Hepatocyte (in vitro differentiated cells): ENCODE results near the gene ANKRD13B. TPM values are rescaled to one million over a fixed set of nuclear protein-coding genes. Genes with fewer than 3 reads are reported as not detected.

ENCODE experiments used
- DNase-seq: peaks from one replicate; pipeline ENCODE4 v3.0.0-alpha.2; 2016; ENCODE audit warnings: low spot score
- H2AFZ ChIP-seq: fragments of 200-600 bp; sonication (generic); 2 replicates; pipeline ENCODE4 v1.6.0; 2016; ENCODE audit warnings: antibody characterized with exemption, mild to moderate bottlenecking
- H3K27ac ChIP-seq: fragments of 200-600 bp; sonication (generic); 2 replicates; pipeline ENCODE4 v1.5.1; 2016; ENCODE audit warnings: mild to moderate bottlenecking
- H3K27me3 ChIP-seq: fragments of 200-600 bp; sonication (generic); 2 replicates; pipeline ENCODE4 v1.6.1; 2016
- H3K36me3 ChIP-seq: fragments of 200-600 bp; sonication (generic); replicated peaks from 2 replicates; pipeline ENCODE4 v1.5.1; 2016; ENCODE audit warnings: low read depth; ENCODE audit not compliant: insufficient read depth
- H3K4me1 ChIP-seq: fragments of 200-600 bp; sonication (generic); 2 replicates; pipeline ENCODE4 v1.5.1; 2016; ENCODE audit warnings: mild to moderate bottlenecking, moderate library complexity; ENCODE audit not compliant: insufficient read depth
- H3K4me2 ChIP-seq: fragments of 200-600 bp; sonication (generic); 2 replicates; pipeline ENCODE4 v1.6.0; 2016
- H3K4me3 ChIP-seq: fragments of 200-600 bp; sonication (generic); 2 replicates; pipeline ENCODE4 v1.5.1; 2016; ENCODE audit warnings: mild to moderate bottlenecking
- H3K79me2 ChIP-seq: fragments of 200-600 bp; sonication (generic); 2 replicates; pipeline ENCODE4 v1.6.0; 2017; ENCODE audit warnings: mild to moderate bottlenecking
- H3K9me2 ChIP-seq: fragments of 200-600 bp; sonication (generic); replicated peaks from 2 replicates; pipeline ENCODE4 v1.6.0; 2017; ENCODE audit warnings: mild to moderate bottlenecking; ENCODE audit not compliant: insufficient read depth
- H3K9me3 ChIP-seq: fragments of 200-600 bp; sonication (generic); 2 replicates; pipeline ENCODE4 v1.5.1; 2016; ENCODE audit warnings: low read depth, mild to moderate bottlenecking
- H4K20me1 ChIP-seq: fragments of 200-600 bp; sonication (generic); 2 replicates; pipeline ENCODE4 v1.6.0; 2016; ENCODE audit warnings: mild to moderate bottlenecking; ENCODE audit not compliant: insufficient read depth, poor library complexity, severe bottlenecking
- EZH2 ChIP-seq: fragments of 200-600 bp; sonication (generic); IDR thresholded peaks from 2 replicates; pipeline ENCODE4 v1.6.1; 2016; ENCODE audit warnings: antibody characterized with exemption, mild to moderate bottlenecking, borderline replicate concordance
- EZH2phosphoT487 ChIP-seq: fragments of 200-600 bp; sonication (generic); IDR thresholded peaks from one replicate; pipeline ENCODE4 v1.6.1; 2018; ENCODE audit warnings: antibody characterized with exemption, mild to moderate bottlenecking, low read depth, moderate library complexity; ENCODE audit not compliant: unreplicated experiment, severe bottlenecking
- WGBS: methylation state at CpG from one replicate; pipeline ENCODE4 v1.1.6; 2016; ENCODE audit warnings: low lambda C conversion rate; ENCODE audit errors: missing lambda C conversion rate; 5-methylcytosine and 5-hydroxymethylcytosine counted together
- polyA plus RNA-seq: library from polyadenylated mRNA; unstranded; fragments of >200 nt; fragmentation: Nextera tagmentation; extraction: Ambion mirVana; gene quantifications from 2 replicates; pipeline ENCODE4 v1.2.1, GENCODE V29; 2016
- total RNA-seq: library from RNA; depleted of rRNA; stranded (reverse); fragments of >200 nt; gene quantifications from 2 replicates; pipeline ENCODE4 v1.2.3, GENCODE V29; 2014
- TF ChIP-seq, protein P1 (sequence below): fragments of 200-600 bp; sonication (generic); IDR thresholded peaks from 2 replicates; pipeline ENCODE4 v1.5.1; 2016; ENCODE audit warnings: antibody characterized with exemption, mild to moderate bottlenecking; ENCODE audit not compliant: poor library complexity

ANKRD13B gene
- total and polyA plus RNA-seq, 2 experiments from 2014 or later, result 5.1 to 7.2 TPM

DNA sequence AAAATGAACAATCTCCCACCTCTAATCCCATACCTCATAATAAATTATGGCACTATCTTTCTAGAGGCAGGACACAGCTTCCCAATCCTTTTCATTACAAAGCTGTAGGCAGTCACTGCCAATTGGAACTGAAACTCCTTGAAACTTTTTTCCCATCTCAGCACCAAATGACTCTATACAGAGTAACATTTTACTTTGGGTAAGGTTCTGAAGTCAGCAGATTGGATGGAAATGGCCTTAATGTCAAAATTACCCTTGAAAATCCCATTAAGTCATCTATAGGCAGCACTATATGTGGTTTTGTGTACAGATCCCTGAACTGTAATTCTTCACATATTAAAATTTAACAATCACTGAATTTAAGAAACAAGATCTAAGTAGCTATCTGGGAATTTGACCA is 60.0 kb downstream of the ANKRD13B start:
- Histone ChIP-seq H4K20me1 (no peaks in the 10 kb centered on the region), H3K27ac (no peak overlapping the region), H3K4me3 (no peak overlapping the region), H3K4me2 (no peak overlapping the region), H3K27me3 (no peaks in the 10 kb centered on the region), H2AFZ (no peak overlapping the region), H3K9me2 (no peaks in the 10 kb centered on the region), H3K9me3 (no peaks in the 10 kb centered on the region), H3K79me2 (no peaks in the 10 kb centered on the region), H3K36me3 (no peaks in the 10 kb centered on the region), H3K4me1 (no peaks in the 10 kb centered on the region)
- no peak for TF ChIP-seq EZH2
- TF ChIP-seq, protein P1, sequence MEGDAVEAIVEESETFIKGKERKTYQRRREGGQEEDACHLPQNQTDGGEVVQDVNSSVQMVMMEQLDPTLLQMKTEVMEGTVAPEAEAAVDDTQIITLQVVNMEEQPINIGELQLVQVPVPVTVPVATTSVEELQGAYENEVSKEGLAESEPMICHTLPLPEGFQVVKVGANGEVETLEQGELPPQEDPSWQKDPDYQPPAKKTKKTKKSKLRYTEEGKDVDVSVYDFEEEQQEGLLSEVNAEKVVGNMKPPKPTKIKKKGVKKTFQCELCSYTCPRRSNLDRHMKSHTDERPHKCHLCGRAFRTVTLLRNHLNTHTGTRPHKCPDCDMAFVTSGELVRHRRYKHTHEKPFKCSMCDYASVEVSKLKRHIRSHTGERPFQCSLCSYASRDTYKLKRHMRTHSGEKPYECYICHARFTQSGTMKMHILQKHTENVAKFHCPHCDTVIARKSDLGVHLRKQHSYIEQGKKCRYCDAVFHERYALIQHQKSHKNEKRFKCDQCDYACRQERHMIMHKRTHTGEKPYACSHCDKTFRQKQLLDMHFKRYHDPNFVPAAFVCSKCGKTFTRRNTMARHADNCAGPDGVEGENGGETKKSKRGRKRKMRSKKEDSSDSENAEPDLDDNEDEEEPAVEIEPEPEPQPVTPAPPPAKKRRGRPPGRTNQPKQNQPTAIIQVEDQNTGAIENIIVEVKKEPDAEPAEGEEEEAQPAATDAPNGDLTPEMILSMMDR, result no peak
- no peak for TF ChIP-seq EZH2phosphoT487
- DNase-seq, result no peak

DNA sequence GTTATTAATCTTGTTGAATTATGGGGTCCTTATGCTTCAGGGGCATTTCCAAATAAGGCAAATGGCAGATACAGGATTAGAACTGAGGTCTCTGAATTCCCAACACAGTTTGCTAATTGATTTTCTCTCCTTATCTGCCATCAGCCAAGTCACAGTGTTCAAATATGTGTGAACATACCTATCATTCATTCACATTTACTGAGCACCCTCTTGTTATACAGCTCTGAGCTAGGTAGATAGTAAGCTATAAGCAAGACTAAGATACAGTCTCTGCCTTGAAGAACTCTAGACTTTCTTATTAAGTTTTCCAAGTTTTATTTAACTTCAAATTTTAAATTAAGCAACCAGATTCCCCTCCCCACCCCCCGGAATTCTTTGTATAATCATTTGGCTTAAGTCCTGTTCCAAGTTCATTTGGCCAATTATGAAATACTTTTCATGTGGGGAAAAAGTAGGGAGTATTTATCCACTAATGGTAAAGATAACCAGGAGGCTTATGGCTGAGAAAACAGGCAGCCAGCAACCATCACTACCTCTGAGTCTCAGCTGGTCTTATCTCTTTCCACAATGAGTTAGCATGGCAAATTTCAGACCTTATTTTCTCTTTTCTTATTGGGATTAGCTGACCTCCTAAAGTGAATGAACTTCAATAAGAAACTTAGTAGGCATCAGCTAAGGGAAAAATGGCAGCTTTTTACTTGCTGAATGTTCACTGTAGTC is 61.2 kb downstream of the ANKRD13B start:
- H3K9me3 ChIP-seq, result no peaks in the 10 kb centered on the region
- H3K4me3 ChIP-seq, result no peak overlapping the region
- H4K20me1 ChIP-seq, result no peaks in the 10 kb centered on the region
- H3K4me1 ChIP-seq, result no peaks in the 10 kb centered on the region
- H2AFZ ChIP-seq, result no peak overlapping the region
- TF ChIP-seq, protein P1, result no peak
- TF ChIP-seq EZH2, result no peak
- TF ChIP-seq EZH2phosphoT487, result no peak
- no peak overlapping the region for H3K27ac ChIP-seq
- no peak for DNase-seq
- WGBS, result 86% methylated on average over 1 of the region's 1 CpG
- no peaks in the 10 kb centered on the region for H3K36me3 ChIP-seq
- H3K9me2 ChIP-seq, result no peaks in the 10 kb centered on the region
- H3K79me2 ChIP-seq, result no peaks in the 10 kb centered on the region
- no peaks in the 10 kb centered on the region for H3K27me3 ChIP-seq
- no peak overlapping the region for H3K4me2 ChIP-seq

DNA sequence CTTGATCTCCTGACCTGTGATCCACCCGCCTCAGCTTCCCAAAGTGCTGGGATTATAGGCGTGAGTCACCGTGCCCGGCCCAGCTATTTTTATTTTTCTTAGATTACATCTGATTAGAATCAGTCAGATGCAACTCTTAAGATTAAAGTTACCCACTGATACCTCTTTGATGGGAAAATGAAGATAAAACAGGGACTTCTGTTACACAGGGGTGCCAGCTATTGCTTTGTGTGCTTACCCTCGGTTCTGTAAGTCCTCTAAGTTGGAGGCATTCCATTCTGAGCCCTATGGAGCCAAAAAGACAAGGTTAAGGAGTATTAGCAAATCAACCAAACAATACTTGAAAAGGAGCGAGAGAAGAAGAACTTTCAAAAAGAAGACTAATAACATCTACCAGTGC is 62.4 kb downstream of the ANKRD13B start:
- Histone ChIP-seq H3K9me3 (no peaks in the 10 kb centered on the region), H3K4me3 (no peak overlapping the region), H3K27me3 (no peaks in the 10 kb centered on the region), H3K4me1 (no peaks in the 10 kb centered on the region), H3K36me3 (no peaks in the 10 kb centered on the region), H2AFZ (no peak overlapping the region), H3K79me2 (no peaks in the 10 kb centered on the region), H3K27ac (no peak overlapping the region), H3K9me2 (no peaks in the 10 kb centered on the region), H3K4me2 (no peak overlapping the region), H4K20me1 (no peaks in the 10 kb centered on the region)
- no peak for TF ChIP-seq EZH2phosphoT487
- no peak for DNase-seq
- 92% methylated on average over 6 of the region's 6 CpGs for WGBS

DNA sequence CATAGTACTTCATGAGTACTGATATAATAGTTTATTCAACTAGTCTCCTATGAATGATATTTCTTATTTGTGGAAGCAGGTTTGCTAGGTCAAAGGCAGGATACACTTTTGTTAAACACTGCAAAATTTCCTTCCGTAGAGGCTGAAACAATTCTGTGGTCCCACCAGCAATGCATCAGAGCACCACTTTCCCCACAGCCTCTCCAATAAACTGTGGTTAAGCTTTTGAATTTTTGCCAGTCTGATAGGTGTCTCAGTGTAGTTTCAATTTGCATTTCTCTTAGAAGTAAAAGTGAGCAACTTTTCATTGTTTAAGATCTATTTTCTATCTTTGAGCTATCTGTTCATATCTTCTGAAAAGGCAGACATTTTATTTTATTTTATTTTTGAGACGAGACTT is 66.2 kb downstream of the ANKRD13B start:
- 85% methylated on average over 2 of the region's 2 CpGs for WGBS
- H3K36me3 ChIP-seq, result no peaks in the 10 kb centered on the region
- H3K4me3 ChIP-seq, result no peak overlapping the region
- no peaks in the 10 kb centered on the region for H3K4me1 ChIP-seq
- no peak for DNase-seq
- H3K27me3 ChIP-seq, result no peaks in the 10 kb centered on the region
- H3K9me3 ChIP-seq, result no peaks in the 10 kb centered on the region
- H3K9me2 ChIP-seq, result no peaks in the 10 kb centered on the region
- no peaks in the 10 kb centered on the region for H3K79me2 ChIP-seq
- H3K27ac ChIP-seq, result no peak overlapping the region
- H4K20me1 ChIP-seq, result no peaks in the 10 kb centered on the region
- no peak overlapping the region for H2AFZ ChIP-seq
- H3K4me2 ChIP-seq, result no peak overlapping the region
- TF ChIP-seq, protein P1, result no peak
- TF ChIP-seq EZH2 (no peak), EZH2phosphoT487 (no peak)
